Cardiac muscle cell (in vitro differentiated cells and primary cell): ENCODE results near the gene MAPK4. TPM values are rescaled to one million over a fixed set of nuclear protein-coding genes. Genes with fewer than 3 reads are reported as not detected.

Experiments used
- DNase-seq, 2 donors: peaks; one replicate each; pipeline versions ENCODE4 v3.0.0 to v3.0.0-alpha.2; 2010 to 2017; ENCODE audit warnings: low read depth in 1 of 2, low spot score in 1 of 2
- H3K27ac ChIP-seq: fragments of 200-600 bp; sonication (generic); 2 replicates; pipeline ENCODE4 v1.5.1; 2016
- H3K27me3 ChIP-seq: fragments of 200-600 bp; sonication (generic); 2 replicates; pipeline ENCODE4 v1.6.0; 2016; ENCODE audit warnings: control low read depth
- H3K36me3 ChIP-seq: fragments of 200-600 bp; sonication (generic); 2 replicates; pipeline ENCODE4 v1.5.1; 2016; ENCODE audit warnings: control low read depth
- H3K4me1 ChIP-seq: fragments of 200-600 bp; sonication (generic); 2 replicates; pipeline ENCODE4 v1.8.1; 2017; ENCODE audit warnings: low read depth, mild to moderate bottlenecking, mixed run types
- H3K4me3 ChIP-seq: fragments of 200-600 bp; sonication (generic); 2 replicates; pipeline ENCODE4 v1.5.1; 2016; ENCODE audit warnings: mild to moderate bottlenecking
- H3K9me3 ChIP-seq: fragments of 200-600 bp; sonication (generic); 2 replicates; pipeline ENCODE4 v1.5.1; 2017; ENCODE audit warnings: low read depth, mild to moderate bottlenecking, control low read depth
- CTCF ChIP-seq: IDR thresholded peaks from 2 replicates; pipeline ENCODE4 v1.5.1; 2012; ENCODE audit warnings: low read depth, mild to moderate bottlenecking, low read length
- polyA plus RNA-seq: library from polyadenylated mRNA; unstranded; fragments of >200 nt; fragmentation: Nextera tagmentation; extraction: Ambion mirVana; gene quantifications from 2 replicates; pipeline ENCODE4 v1.2.1, GENCODE V29; 2016
- total RNA-seq: library from RNA; depleted of rRNA; stranded (reverse); fragments of >200 nt; gene quantifications from 2 replicates; pipeline ENCODE4 v1.2.3, GENCODE V29; 2016

The MAPK4 gene
- total and polyA plus RNA-seq, 2 experiments from 2014 or later, result 36.9 to 68.9 TPM

DNA sequence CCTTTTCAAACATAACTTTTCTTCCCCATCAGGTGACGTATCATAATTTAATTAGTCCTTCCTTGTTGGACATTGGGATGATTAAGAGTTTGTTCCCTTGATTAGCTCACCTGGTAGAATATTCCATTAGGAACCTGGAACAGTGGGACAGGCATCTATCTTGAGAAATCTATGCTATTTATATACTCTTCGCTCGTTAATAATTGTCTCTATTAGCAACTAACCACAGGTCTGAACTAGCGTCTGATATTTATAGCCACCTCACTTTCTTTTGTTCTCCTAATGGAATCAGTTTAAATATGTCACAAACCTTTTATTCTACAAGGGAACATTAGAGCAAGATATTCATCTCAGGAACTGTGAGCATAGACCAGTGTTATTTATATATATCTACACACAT lies 79.8 kb downstream of the MAPK4 start:
- TF ChIP-seq CTCF, result no peak
- Histone ChIP-seq H3K9me3 (no peaks in the 10 kb centered on the region), H3K4me3 (no peak overlapping the region), H3K27ac (no peak overlapping the region), H3K4me1 (peaks cover 32% of the 10 kb centered on the region), H3K27me3 (no peaks in the 10 kb centered on the region), H3K36me3 (no peaks in the 10 kb centered on the region)
- DNase-seq, result no peak

GRCh38 chr18:50642439-50642838 lies 82.6 kb downstream of the MAPK4 start:
- H3K9me3 ChIP-seq, result no peaks in the 10 kb centered on the region
- no peaks in the 10 kb centered on the region for H3K27me3 ChIP-seq
- no peak overlapping the region for H3K4me3 ChIP-seq
- H3K27ac ChIP-seq, result no peak overlapping the region
- H3K4me1 ChIP-seq, result peaks cover 33% of the 10 kb centered on the region
- no peak for TF ChIP-seq CTCF
- H3K36me3 ChIP-seq, result no peaks in the 10 kb centered on the region
- no peak for DNase-seq

DNA sequence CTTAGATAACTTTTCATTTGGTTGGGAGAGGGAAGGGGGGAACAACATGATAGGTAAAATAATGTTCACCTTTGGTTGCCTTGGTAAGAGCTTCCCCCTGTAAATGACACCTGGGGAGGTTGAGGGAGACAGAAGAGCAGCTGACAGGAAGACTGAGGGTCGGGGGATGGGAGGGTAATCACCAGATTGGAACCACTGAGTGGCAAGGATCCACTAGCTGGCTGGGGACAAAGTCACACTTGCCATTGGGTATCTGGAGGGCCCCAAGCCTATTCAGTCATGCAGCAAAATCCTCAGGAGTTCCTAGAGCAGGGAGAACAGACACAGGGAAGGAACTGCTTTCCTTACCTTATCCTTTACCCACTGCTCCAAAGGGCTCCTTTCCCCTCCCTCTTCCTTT lies 84.3 kb downstream of the MAPK4 start:
- DNase-seq, result no peak
- Histone ChIP-seq H3K36me3 (no peaks in the 10 kb centered on the region), H3K27ac (peak overlapping the region; percentile 7), H3K4me3 (no peak overlapping the region), H3K4me1 (peaks cover 27% of the 10 kb centered on the region), H3K27me3 (no peaks in the 10 kb centered on the region), H3K9me3 (no peaks in the 10 kb centered on the region)
- TF ChIP-seq CTCF, result no peak

DNA sequence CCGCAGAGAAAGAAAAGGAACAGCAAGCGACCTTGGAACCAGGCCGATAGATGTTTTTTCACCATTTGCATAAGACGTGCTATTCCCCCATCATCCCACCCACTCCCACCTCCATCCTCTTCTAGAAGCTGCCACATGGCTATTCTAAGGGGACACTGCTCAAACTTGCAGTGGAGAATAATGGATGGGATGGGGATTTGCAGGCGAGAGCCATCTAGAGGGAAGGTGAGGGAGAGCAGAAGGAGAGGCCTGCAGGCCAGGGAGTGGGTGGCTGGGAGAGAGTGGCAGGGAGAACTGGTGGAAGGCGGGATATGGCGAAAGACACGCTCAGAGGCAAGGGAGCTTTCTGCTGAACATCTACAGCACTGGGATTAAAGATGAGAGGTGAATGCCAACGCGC lies 84.9 kb downstream of the MAPK4 start:
- Histone ChIP-seq H3K27ac (no peak overlapping the region), H3K36me3 (no peaks in the 10 kb centered on the region), H3K4me1 (peaks cover 28% of the 10 kb centered on the region), H3K9me3 (no peaks in the 10 kb centered on the region), H3K4me3 (no peak overlapping the region), H3K27me3 (no peaks in the 10 kb centered on the region)
- peak; percentile 43 to 55 for DNase-seq
- peak; percentile 59 for TF ChIP-seq CTCF

GRCh38 chr18:50647237-50647636 lies 87.3 kb downstream of the MAPK4 start:
- H3K36me3 ChIP-seq, result no peaks in the 10 kb centered on the region
- TF ChIP-seq CTCF, result no peak
- H3K9me3 ChIP-seq, result no peaks in the 10 kb centered on the region
- peaks cover 21% of the 10 kb centered on the region for H3K4me1 ChIP-seq
- no peak for DNase-seq
- H3K27ac ChIP-seq, result no peak overlapping the region
- H3K27me3 ChIP-seq, result no peaks in the 10 kb centered on the region
- H3K4me3 ChIP-seq, result no peak overlapping the region

DNA sequence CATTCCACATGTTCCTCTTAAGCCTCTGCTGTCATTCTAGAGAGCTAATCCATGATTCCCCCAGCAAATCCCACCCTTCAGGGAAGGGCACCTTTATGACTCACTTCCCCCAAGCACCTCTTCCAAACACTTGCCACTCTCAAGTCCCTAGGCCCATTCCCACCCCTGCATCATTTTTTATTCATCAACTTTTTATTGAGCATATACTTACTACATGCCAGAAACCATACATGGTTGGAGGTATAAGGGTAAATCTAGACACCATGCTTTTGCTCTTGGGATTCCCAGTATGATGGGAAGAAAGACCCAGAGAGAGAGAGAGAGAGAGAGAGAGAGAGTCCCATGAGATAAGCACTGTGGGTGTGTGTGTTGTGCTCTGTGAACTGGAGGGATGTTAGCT lies 87.9 kb downstream of the MAPK4 start:
- peaks cover 21% of the 10 kb centered on the region for H3K4me1 ChIP-seq
- H3K27me3 ChIP-seq, result no peaks in the 10 kb centered on the region
- no peaks in the 10 kb centered on the region for H3K36me3 ChIP-seq
- no peak for TF ChIP-seq CTCF
- H3K27ac ChIP-seq, result no peak overlapping the region
- DNase-seq, result no peak
- no peaks in the 10 kb centered on the region for H3K9me3 ChIP-seq
- no peak overlapping the region for H3K4me3 ChIP-seq
